Spleen (tissue), 7 donors: ENCODE results near the gene UIMC1.
"Not testable (repeated sequence)": the region's sequence is repeated elsewhere in the genome, so short reads cannot be mapped to it uniquely, and the experiment has no call there.

Experiments used
- POLR2A ChIP-seq, 3 donors: fragments of 450-650 bp; IDR thresholded peaks; one replicate each; pipeline ENCODE4 v1.5.1; 2017; ENCODE audit warnings: antibody characterized with exemption in 3 of 3, mild to moderate bottlenecking in 1 of 3
- POLR2AphosphoS5 ChIP-seq, 3 donors: sonication (generic); formaldehyde crosslinking; IDR thresholded peaks; one replicate each; pipeline ENCODE4 v1.5.1; 2017; ENCODE audit warnings: antibody characterized with exemption in 3 of 3
- TF ChIP-seq, protein P1 (sequence below), 11 experiments: fragments of 200-600 bp in 7 of 11; fragments of 450-650 bp in 4 of 11; sonication (generic) in 4 of 11; IDR thresholded peaks in 8 of 11; conservative IDR thresholded peaks in 3 of 11; 1 replicate in 7 of 11; 2 replicates in 4 of 11; pipeline versions ENCODE4 v1.4.0 to v1.8.0; 2016 to 2021; ENCODE audit warnings: antibody characterized with exemption in 11 of 11, inconsistent platforms in 4 of 11, mild to moderate bottlenecking in 1 of 11
- donor health status: DM: no; HTN: no; CAD: no; lungs with moderate emphysema.
- donor health status: DM: no; HTN: no; CAD: no.
- donor health status: DM: no; HTN: no; CAD: no.

DNA sequence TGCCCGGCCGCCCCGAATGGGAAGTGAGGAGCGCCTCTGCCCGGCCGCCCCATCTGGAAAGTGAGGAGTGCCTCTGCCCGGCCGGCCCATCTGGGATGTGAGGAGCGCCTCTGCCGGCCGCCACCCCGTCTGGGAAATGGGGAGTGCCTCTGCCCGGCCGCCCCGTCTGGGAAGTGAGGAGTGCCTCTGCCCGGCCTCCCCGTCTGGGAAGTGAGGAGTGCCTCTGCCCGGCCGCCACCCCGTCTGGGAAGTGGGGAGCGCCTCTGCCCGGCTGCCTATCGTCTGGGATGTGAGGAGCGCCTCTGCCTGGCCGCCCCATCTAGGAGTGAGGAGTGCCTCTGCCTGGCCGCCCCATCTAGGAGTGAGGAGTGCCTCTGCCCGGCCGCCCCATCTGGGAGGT is 22.4 kb downstream of the UIMC1 start:
- TF ChIP-seq, protein P1, sequence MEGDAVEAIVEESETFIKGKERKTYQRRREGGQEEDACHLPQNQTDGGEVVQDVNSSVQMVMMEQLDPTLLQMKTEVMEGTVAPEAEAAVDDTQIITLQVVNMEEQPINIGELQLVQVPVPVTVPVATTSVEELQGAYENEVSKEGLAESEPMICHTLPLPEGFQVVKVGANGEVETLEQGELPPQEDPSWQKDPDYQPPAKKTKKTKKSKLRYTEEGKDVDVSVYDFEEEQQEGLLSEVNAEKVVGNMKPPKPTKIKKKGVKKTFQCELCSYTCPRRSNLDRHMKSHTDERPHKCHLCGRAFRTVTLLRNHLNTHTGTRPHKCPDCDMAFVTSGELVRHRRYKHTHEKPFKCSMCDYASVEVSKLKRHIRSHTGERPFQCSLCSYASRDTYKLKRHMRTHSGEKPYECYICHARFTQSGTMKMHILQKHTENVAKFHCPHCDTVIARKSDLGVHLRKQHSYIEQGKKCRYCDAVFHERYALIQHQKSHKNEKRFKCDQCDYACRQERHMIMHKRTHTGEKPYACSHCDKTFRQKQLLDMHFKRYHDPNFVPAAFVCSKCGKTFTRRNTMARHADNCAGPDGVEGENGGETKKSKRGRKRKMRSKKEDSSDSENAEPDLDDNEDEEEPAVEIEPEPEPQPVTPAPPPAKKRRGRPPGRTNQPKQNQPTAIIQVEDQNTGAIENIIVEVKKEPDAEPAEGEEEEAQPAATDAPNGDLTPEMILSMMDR (IDR thresholded peaks at IDR 0.05 in 8 of 11, conservative IDR thresholded peaks at IDR 0.05 in 3 of 11) = not testable (repeated sequence)
- not testable (repeated sequence) for TF ChIP-seq POLR2AphosphoS5, POLR2A (IDR thresholded peaks at IDR 0.05)
